Astrocyte (in vitro differentiated cells and primary cell): ENCODE data around the gene PPP1R37. TPM values are rescaled to one million over a fixed set of nuclear protein-coding genes. Genes with fewer than 3 reads are reported as not detected.
A peak's percentile ranks its signal among the peaks of the same experiment; 100 is the strongest.

Experiments used
- DNase-seq: peaks from one replicate; pipeline ENCODE4 v3.0.0-alpha.2; 2010; ENCODE audit warnings: low read depth
- FAIRE-seq: peaks from 2 replicates; lab custom pipeline; 2011; peaks lifted over from hg19 to GRCh38; lab: Jason Lieb, UNC
- H2AFZ ChIP-seq: 2 replicates; pipeline ENCODE4 v1.6.0; 2012; ENCODE audit warnings: low read depth, low read length, inconsistent platforms
- H3K27ac ChIP-seq: 2 replicates; pipeline ENCODE4 v1.5.1; 2011; ENCODE audit warnings: low read depth, low read length, inconsistent platforms
- H3K27me3 ChIP-seq: 2 replicates; pipeline ENCODE4 v1.6.0; 2011; ENCODE audit warnings: low read length, inconsistent platforms; ENCODE audit not compliant: insufficient read depth
- H3K36me3 ChIP-seq: 2 replicates; pipeline ENCODE4 v1.5.1; 2011; ENCODE audit warnings: low read length, inconsistent platforms; ENCODE audit not compliant: insufficient read depth
- H3K4me1 ChIP-seq: 2 replicates; pipeline ENCODE4 v1.5.1; 2011; ENCODE audit warnings: low read length, inconsistent platforms; ENCODE audit not compliant: insufficient read depth
- H3K4me2 ChIP-seq: 2 replicates; pipeline ENCODE4 v1.6.0; 2012; ENCODE audit warnings: low read length, inconsistent platforms
- H3K4me3 ChIP-seq: 2 replicates; pipeline ENCODE4 v1.5.1; 2011; ENCODE audit warnings: low read depth, mild to moderate bottlenecking, low read length, inconsistent platforms; ENCODE audit not compliant: insufficient read depth
- H3K79me2 ChIP-seq: 2 replicates; pipeline ENCODE4 v1.6.0; 2012; ENCODE audit warnings: mild to moderate bottlenecking, low read length, inconsistent platforms; ENCODE audit not compliant: insufficient read depth
- H3K9ac ChIP-seq: 2 replicates; pipeline ENCODE4 v1.6.0; 2012; ENCODE audit warnings: mild to moderate bottlenecking, low read length, inconsistent platforms
- H3K9me3 ChIP-seq: 2 replicates; pipeline ENCODE4 v1.5.1; 2012; ENCODE audit warnings: low read depth, mild to moderate bottlenecking, low read length, inconsistent platforms; ENCODE audit not compliant: insufficient read depth
- H4K20me1 ChIP-seq: 2 replicates; pipeline ENCODE4 v1.6.0; 2012; ENCODE audit warnings: low read length, inconsistent platforms; ENCODE audit not compliant: insufficient read depth
- H3K27ac Mint-ChIP-seq: one replicate; pipeline ENCODE4 v1.8.0; 2021; ENCODE audit warnings: mild to moderate bottlenecking, mixed read lengths; ENCODE audit not compliant: unreplicated experiment
- H3K27me3 Mint-ChIP-seq: one replicate; pipeline ENCODE4 v1.8.0; 2021; ENCODE audit warnings: low read depth, mixed read lengths; ENCODE audit not compliant: unreplicated experiment
- H3K36me3 Mint-ChIP-seq: one replicate; pipeline ENCODE4 v1.8.0; 2021; ENCODE audit warnings: low read depth, mixed read lengths; ENCODE audit not compliant: unreplicated experiment
- H3K4me1 Mint-ChIP-seq: one replicate; pipeline ENCODE4 v1.8.0; 2021; ENCODE audit warnings: low read depth, mixed read lengths; ENCODE audit not compliant: unreplicated experiment
- H3K4me3 Mint-ChIP-seq: one replicate; pipeline ENCODE4 v1.8.0; 2021; ENCODE audit warnings: mild to moderate bottlenecking, moderate library complexity, mixed read lengths; ENCODE audit not compliant: unreplicated experiment
- H3K9me3 Mint-ChIP-seq: one replicate; pipeline ENCODE4 v1.8.0; 2021; ENCODE audit warnings: mild to moderate bottlenecking, mixed read lengths; ENCODE audit not compliant: unreplicated experiment
- CTCF ChIP-seq: IDR thresholded peaks from 2 replicates; pipeline ENCODE4 v1.5.1; 2011; ENCODE audit warnings: low read depth, mild to moderate bottlenecking, inconsistent platforms, low read length, moderate library complexity; ENCODE audit not compliant: insufficient read depth
- EZH2 ChIP-seq: IDR thresholded peaks from 2 replicates; pipeline ENCODE4 v1.6.1; 2012; ENCODE audit warnings: mild to moderate bottlenecking, low read length, inconsistent platforms; ENCODE audit not compliant: insufficient read depth
- total RNA-seq: library from RNA; stranded (reverse); gene quantifications from 2 replicates; pipeline ENCODE4 v1.2.1, GENCODE V29; 2021

The PPP1R37 gene
- total RNA-seq, 1 donor from 2014 or later: 29.1 TPM

GRCh38 chr19:45180936-45181335 lies 88.0 kb downstream of the PPP1R37 start:
- no peak for DNase-seq
- H3K36me3 Mint-ChIP-seq: peaks cover 5% of the 10 kb centered on the region
- H3K27ac Mint-ChIP-seq: no peak overlapping the region
- H3K27me3 Mint-ChIP-seq: peaks cover 4% of the 10 kb centered on the region
- H3K4me1 Mint-ChIP-seq: peaks cover 8% of the 10 kb centered on the region
- H3K36me3 ChIP-seq: no peaks in the 10 kb centered on the region
- no peak for TF ChIP-seq CTCF
- no peak overlapping the region for H2AFZ ChIP-seq
- H4K20me1 ChIP-seq: peaks cover 24% of the 10 kb centered on the region
- no peak overlapping the region for H3K4me2 ChIP-seq
- peaks cover 14% of the 10 kb centered on the region for H3K4me1 ChIP-seq
- no peaks in the 10 kb centered on the region for H3K27me3 ChIP-seq
- no peaks in the 10 kb centered on the region for H3K9me3 ChIP-seq
- H3K4me3 Mint-ChIP-seq: peak overlapping the region; percentile 87
- no peaks in the 10 kb centered on the region for H3K9me3 Mint-ChIP-seq
- no peak overlapping the region for H3K4me3 ChIP-seq
- FAIRE-seq: no peak
- H3K79me2 ChIP-seq: peaks cover 19% of the 10 kb centered on the region
- H3K9ac ChIP-seq: peak overlapping the region; percentile 3
- H3K27ac ChIP-seq: no peak overlapping the region

- H3K27me3 Mint-ChIP-seq: peaks cover 4% of the 10 kb centered on the region
- H4K20me1 ChIP-seq: peaks cover 24% of the 10 kb centered on the region
- no peak overlapping the region for H3K27ac ChIP-seq
- no peak overlapping the region for H3K4me2 ChIP-seq
- no peaks in the 10 kb centered on the region for H3K27me3 ChIP-seq
- H3K79me2 ChIP-seq: peaks cover 19% of the 10 kb centered on the region
- no peaks in the 10 kb centered on the region for H3K36me3 ChIP-seq
- DNase-seq (no peak), FAIRE-seq (no peak)
- no peak overlapping the region for H2AFZ ChIP-seq
- no peaks in the 10 kb centered on the region for H3K9me3 ChIP-seq
- no peak overlapping the region for H3K4me3 ChIP-seq
- no peaks in the 10 kb centered on the region for H3K9me3 Mint-ChIP-seq
- H3K4me3 Mint-ChIP-seq: no peak overlapping the region
- TF ChIP-seq CTCF (no peak), EZH2 (no peak)
- H3K36me3 Mint-ChIP-seq: peaks cover 5% of the 10 kb centered on the region
- no peak overlapping the region for H3K9ac ChIP-seq
- H3K4me1 ChIP-seq: peaks cover 9% of the 10 kb centered on the region
- peak overlapping the region; percentile 34 for H3K27ac Mint-ChIP-seq
- H3K4me1 Mint-ChIP-seq: peaks cover 6% of the 10 kb centered on the region
Observed at GRCh38 chr19:45182758-45183157, 89.8 kb downstream of the PPP1R37 start.

DNA sequence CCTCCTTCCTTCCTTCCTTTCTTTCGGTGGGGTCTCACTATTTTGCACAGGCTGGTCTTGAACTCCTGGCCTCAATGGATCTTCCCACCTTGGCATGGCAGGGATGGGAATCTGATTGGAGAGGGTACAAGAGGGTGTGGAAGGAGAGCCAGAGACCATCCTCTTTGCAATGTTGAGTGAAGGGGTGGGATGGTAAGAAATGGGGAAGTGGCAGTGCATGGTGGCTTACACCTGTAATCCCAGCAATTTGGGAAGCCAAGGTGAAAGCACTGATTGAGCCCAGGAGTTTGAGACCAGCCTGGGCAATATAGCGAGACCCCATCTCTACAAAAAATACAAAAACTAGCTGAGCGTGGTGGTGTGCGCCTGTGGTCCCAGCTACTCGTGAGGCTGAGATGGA lies 91.1 kb downstream of the PPP1R37 start:
- no peak for TF ChIP-seq EZH2
- no peak for TF ChIP-seq CTCF
- FAIRE-seq (no peak), DNase-seq (no peak)
- peaks cover 24% of the 10 kb centered on the region for H4K20me1 ChIP-seq
- no peak overlapping the region for H3K4me2 ChIP-seq
- H3K27ac ChIP-seq: no peak overlapping the region
- H3K9me3 Mint-ChIP-seq: no peaks in the 10 kb centered on the region
- H3K4me3 Mint-ChIP-seq: no peak overlapping the region
- H3K79me2 ChIP-seq: peaks cover 19% of the 10 kb centered on the region
- no peaks in the 10 kb centered on the region for H3K9me3 ChIP-seq
- no peak overlapping the region for H3K9ac ChIP-seq
- H3K27me3 ChIP-seq: no peaks in the 10 kb centered on the region
- H3K27me3 Mint-ChIP-seq: peaks cover 4% of the 10 kb centered on the region
- H2AFZ ChIP-seq: no peak overlapping the region
- no peak overlapping the region for H3K4me3 ChIP-seq
- H3K4me1 Mint-ChIP-seq: peaks cover 5% of the 10 kb centered on the region
- no peak overlapping the region for H3K27ac Mint-ChIP-seq
- H3K36me3 ChIP-seq: no peaks in the 10 kb centered on the region
- H3K4me1 ChIP-seq: peaks cover 9% of the 10 kb centered on the region
- H3K36me3 Mint-ChIP-seq: peaks cover 4% of the 10 kb centered on the region
